Cardiac fibroblast (primary cell): ENCODE measurements around the gene MUC15.
"Not testable (repeated sequence)": the region's sequence is repeated elsewhere in the genome, so short reads cannot be mapped to it uniquely, and the experiment has no call there.

Experiments
- DNase-seq, 2 donors: peaks; one replicate each; pipeline versions ENCODE4 v3.0.0 to v3.0.0-alpha.2; 2010; ENCODE audit warnings: low read depth in 2 of 2
- H3K4me3 ChIP-seq, 2 donors: replicated peaks in 1 of 2; 1 replicate in 1 of 2; 2 replicates in 1 of 2; pipeline ENCODE4 v1.5.1; 2011; ENCODE audit warnings: low read depth in 2 of 2, low read length in 2 of 2, mild to moderate bottlenecking in 2 of 2, moderate library complexity in 1 of 2
- TF ChIP-seq, protein P1 (sequence below): IDR thresholded peaks from one replicate; pipeline ENCODE4 v1.5.1; 2011; ENCODE audit warnings: low read depth, mild to moderate bottlenecking, low read length, inconsistent platforms

Gene MUC15

GRCh38 chr11:26607725-26608506, 35.9 kb upstream of the MUC15 start:
- H3K4me3 ChIP-seq: no peak overlapping the region
- DNase-seq: no peak
- TF ChIP-seq, protein P1, sequence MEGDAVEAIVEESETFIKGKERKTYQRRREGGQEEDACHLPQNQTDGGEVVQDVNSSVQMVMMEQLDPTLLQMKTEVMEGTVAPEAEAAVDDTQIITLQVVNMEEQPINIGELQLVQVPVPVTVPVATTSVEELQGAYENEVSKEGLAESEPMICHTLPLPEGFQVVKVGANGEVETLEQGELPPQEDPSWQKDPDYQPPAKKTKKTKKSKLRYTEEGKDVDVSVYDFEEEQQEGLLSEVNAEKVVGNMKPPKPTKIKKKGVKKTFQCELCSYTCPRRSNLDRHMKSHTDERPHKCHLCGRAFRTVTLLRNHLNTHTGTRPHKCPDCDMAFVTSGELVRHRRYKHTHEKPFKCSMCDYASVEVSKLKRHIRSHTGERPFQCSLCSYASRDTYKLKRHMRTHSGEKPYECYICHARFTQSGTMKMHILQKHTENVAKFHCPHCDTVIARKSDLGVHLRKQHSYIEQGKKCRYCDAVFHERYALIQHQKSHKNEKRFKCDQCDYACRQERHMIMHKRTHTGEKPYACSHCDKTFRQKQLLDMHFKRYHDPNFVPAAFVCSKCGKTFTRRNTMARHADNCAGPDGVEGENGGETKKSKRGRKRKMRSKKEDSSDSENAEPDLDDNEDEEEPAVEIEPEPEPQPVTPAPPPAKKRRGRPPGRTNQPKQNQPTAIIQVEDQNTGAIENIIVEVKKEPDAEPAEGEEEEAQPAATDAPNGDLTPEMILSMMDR: no peak

GRCh38 chr11:26599876-26600434, 27.9 kb upstream of the MUC15 start:
- DNase-seq: no peak
- no peak overlapping the region for H3K4me3 ChIP-seq
- TF ChIP-seq, protein P1: no peak

DNA sequence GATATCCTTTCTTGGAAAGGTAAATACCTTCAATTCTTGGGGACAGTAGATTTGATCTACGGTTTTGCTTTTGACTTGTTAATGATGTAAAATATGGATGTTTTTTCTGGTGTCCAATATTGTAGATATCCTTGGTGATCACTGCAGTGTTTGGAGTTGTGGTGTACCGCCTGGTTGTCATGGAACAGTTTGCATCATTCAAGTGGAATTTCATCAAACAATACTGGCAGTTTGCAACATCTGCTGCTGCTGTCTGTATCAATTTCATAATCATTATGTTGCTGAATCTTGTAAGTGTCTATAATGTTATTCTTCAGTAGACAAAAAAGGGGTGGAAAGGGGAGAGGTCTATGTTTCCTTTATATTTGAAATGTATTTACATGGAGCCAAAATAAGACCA, 27.4 kb upstream of the MUC15 start:
- no peak overlapping the region for H3K4me3 ChIP-seq
- peak; percentile 67 to 95 for DNase-seq
- TF ChIP-seq, protein P1: no peak

DNA sequence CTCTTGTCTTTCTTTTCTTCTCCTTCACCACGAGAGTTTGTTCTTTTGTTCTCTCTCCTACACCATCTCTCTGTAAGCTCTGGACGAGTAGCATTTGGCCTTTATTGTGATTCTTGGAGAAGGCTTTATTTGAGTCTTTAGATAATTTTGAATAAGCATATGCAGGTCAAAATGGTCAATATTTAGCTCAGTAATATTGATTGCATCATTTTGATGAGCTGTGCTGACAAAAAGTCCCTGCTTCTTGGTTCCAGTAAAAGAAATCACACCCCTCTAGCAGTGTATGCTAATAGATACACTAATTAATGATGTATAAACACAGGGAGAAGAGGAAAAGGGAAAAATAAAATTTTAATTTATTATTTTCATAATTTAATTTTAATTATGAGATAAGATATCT, 25.8 kb upstream of the MUC15 start:
- TF ChIP-seq, protein P1: no peak
- H3K4me3 ChIP-seq: no peak overlapping the region
- DNase-seq: no peak

DNA sequence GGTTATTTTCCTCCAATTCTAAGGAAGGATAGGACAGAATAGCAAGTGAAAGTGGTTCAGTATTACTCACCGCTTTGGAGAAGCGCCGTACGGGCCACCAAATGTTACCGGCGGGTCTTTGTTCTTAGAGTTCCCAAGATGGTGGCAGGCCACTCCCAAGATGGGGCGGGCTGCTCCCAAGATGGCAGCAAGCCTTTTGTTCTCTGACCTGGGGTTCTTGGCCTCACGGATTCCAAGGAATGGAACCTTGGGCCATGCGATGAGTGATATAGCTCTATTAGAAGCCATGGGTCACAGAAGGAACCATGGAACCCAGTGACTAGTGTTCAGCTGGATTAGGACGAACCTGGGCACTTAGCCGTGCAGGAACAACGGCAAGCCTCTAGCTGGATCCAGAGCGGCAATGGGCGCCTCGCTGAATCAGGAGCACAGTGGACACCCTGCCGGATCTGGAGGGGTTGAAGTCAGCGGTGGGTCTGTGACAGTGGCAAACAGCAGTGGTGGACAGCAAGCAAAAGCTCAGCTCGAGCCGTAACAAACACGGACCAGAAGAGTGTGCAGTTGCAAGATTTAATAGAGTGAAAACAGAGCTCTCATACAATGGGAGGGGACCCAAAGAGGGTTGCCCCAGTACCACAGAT, 25.1 kb upstream of the MUC15 start:
- DNase-seq, H3K4me3 ChIP-seq: not testable (repeated sequence)

GRCh38 chr11:26595207-26595865, 23.3 kb upstream of the MUC15 start:
- DNase-seq, H3K4me3 ChIP-seq: not testable (repeated sequence)

DNA sequence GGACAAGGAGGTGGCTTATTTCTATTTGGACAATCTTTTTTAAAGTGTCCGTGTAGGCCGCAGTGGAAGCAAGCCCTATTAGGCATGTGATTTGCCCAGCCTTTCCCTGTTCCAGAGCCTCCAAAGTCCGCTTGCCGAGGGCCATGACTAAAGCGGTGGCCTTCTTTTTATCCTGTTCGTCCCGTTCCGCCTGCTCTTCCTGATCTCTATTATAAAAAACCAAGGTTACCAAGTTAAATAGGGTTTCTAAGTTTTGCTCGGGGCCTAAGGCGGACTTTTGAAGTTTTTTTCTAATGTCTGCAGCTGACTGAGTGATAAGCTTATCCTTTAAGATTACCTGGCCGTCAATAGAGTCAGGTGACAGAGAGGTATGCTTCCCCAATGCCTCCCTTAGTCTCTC, 21.6 kb upstream of the MUC15 start:
- H3K4me3 ChIP-seq: no peak overlapping the region
- TF ChIP-seq, protein P1: no peak
- no peak for DNase-seq
